ENCODE data around the gene PIGBOS1. TPM values are rescaled to one million over a fixed set of nuclear protein-coding genes. Genes with fewer than 3 reads are reported as not detected.

The PIGBOS1 gene, protein sequence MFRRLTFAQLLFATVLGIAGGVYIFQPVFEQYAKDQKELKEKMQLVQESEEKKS
- polyA plus RNA-seq (ENCODE audit: insufficient read length in 4 of 4), result 10 to 100 TPM; 11.1 to 17.1 (median 15.9) TPM

DNA sequence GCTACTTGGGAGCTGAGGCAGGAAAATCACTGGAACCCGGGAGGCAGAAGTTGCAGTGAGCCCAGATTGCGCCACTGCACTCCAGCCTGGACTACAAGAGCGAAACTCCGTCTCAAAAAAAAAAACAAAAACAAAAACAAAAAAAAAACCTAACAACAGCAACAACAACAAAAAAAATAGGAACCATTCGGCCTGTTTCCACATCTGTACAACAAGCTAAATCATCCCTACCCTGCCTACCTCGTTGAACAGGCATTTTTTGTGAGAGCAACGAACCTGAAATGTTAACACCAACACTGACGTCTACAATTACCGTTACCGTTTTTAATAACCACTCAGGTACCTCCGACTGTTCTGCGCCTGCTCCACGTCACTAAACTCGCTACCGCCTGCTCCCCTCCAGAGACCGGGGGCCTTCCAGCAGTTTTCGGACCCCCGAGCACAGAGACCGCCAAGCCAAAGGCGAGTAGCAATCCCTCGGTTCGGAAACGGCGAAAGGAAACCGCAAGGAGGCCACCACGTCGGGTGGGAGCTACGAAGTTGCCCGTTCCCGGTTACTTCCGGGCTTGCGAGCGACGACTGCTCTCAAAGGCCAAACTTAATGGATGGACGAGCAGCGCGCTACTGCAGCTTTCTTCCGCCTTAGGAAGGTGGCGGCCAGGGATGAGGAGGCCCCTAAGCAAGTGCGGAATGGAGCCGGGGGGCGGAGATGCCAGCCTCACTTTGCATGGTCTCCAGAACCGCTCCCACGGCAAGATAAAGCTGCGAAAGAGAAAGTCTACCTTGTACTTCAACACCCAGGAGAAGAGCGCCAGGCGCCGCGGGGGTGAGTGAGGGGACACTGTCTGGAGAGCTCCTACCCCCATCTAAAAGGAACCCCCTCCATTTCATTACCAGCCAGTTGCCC, at the start of gene PIGBOS1, which contains the start of gene PIGB:
Gene PIGBOS1, minus strand, starts transcription at position 536 of the 907 bp plus-strand sequence. CDS start 1,331 bp downstream, outside the sequence.
Gene PIGB, plus strand, starts transcription at position 635 of the 907 bp plus-strand sequence. Its CDS starts 29 bp downstream, at position 664.
- DNase-seq (ENCODE audit: low read depth in 4 of 4, low spot score in 3 of 4), result peak; percentile 83 to 87 (median 84)

DNA sequence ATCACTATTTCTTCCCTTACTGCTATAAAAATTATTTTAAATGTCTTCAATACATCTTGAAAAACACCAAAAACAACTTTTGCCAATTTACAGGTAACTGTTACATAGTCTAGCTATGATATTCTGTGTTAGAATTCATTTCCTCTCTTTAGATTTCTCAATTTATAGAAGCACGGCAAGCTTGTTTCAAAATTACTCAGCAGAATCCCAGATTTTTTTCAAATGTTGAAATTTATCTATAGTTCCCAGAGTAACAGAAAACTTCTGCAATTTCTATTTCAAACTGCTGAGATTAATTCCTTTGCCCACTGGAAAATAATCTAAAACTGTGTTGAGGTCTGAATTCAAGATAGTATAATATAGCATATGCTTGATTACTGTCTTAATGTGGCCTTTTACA, 48.1 kb upstream of the PIGBOS1 start:
- DNase-seq (ENCODE audit: low read depth in 4 of 4, low spot score in 3 of 4), result no peak

DNA sequence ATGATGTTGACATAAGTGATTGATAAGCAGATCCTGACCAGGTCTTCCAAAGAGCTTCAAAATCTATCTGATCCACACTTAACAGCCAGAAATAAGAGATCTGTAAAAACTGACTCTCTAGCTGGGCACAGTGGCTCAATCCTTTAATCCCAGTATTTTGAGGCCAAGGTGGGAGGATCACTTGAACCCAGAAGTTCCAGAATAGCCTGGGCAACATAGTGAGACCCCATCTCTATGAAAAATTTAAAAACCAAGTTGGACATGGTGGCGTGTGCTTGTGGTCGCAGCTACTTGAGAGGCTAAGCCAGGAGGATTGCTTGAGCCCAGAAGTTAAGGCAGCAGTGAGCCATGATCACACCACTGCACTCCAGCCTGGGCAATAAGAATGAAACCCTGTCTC, 43.7 kb upstream of the PIGBOS1 start:
- DNase-seq (ENCODE audit: low read depth in 4 of 4, low spot score in 3 of 4), result no peak

DNA sequence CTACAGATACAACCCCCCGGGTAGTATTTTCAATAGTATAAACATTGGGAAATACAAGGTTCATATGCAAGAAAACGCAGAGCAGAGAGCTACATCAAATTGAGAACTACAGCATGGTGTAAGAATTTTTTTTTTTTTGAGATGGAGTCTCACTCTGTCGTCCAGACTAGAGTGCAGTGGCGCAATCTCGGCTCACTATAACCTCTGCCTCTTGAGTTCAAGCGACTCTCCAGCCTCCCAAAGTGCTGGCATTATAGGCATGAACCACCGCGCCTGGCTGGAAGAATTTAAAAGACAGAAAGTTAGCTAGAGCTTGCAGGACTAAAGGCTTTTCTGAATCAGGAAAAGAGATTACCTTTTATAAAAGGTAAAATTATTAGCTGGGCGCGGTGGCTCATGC, 42.1 kb upstream of the PIGBOS1 start:
- DNase-seq (ENCODE audit: low read depth in 4 of 4, low spot score in 3 of 4), result no peak

DNA sequence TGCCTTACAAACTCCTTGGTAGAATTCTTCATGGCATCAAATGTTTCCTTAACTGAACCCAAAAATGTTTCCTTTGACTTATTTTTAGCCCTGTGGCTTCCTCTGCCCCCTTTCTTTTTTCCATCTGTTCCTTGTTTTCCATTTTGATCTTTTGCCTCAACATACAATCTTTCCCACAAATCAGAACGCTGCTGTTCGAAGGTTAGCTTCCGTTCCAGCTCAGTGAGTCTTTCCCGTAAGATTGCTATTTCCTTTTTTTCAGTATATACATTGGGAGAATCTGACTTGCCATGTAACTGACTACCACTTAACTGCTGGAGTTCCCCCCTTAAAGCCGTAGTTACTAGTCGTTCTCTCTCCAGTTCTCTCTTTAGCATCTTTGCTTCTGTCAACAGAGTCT, 41.3 kb upstream of the PIGBOS1 start:
- DNase-seq (ENCODE audit: low read depth in 4 of 4, low spot score in 3 of 4), result peak in 1 of 4 donors; percentile 20

DNA sequence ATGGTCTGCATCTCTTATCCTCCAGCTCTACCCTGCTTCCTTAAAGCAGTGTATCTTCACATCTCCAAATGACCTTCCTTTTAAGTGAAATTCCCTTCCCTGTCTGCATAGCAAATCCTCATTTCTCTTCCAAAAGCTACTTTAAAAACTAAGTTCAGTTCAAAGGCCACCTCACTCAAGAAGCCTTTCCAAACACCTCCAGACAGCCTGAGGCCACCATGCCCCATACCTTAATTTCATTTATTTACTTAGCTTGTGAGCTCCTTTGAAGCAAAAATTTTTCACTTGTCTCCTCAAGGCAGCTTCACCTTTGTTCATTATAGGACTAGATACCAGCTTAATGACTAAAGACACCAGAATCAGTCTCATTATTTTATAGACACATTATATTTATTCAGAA, 39.5 kb upstream of the PIGBOS1 start:
- DNase-seq (ENCODE audit: low read depth in 4 of 4, low spot score in 3 of 4), result no peak

DNA sequence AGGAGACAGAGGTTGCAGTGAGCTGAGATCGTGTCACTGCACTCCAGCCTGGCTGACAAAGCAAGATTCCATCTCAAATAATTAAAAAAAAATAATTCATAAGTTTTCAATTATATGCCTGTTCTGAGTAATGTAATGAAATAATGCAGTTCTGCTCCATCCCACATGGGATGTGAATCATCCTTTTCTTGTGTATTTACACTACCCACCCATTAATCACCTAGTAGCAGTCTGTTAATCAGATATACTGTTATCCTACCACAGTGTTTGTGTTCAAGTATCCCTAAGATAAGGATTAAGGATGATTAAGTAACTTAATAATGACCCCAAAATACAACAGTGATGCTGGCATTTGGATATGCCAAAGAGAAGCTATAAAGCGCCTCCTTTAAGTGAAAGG, 38.9 kb upstream of the PIGBOS1 start:
- DNase-seq (ENCODE audit: low read depth in 4 of 4, low spot score in 3 of 4), result no peak

DNA sequence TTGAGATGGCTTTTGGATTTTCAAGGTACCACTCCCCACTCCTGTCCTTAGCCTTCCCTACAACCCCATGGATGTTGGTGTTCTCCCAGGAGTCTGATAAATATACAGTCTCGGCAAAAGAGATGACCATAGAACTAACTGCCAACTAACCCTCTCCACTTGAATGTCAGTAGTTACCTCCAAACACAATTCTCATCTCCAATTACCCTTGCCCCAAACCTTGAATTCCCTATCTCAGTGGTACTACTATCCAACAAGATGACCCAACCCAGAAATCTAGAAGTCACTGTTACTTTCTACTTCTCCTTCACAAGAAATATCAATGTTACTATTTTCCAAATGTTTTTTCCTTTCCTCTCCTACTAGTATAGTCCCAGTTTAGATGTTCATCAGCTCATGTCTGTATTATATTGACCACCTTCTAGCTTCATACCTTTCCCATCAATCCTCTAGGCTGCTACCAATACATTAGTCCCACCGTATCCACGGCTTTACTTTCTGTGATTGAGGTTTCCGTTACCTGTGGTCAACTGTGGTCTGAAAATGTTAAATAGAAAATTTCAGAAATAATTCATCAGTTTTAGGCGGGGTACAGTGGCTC, 38.2 kb upstream of the PIGBOS1 start:
- no peak for DNase-seq (ENCODE audit: low read depth in 4 of 4, low spot score in 3 of 4)

DNA sequence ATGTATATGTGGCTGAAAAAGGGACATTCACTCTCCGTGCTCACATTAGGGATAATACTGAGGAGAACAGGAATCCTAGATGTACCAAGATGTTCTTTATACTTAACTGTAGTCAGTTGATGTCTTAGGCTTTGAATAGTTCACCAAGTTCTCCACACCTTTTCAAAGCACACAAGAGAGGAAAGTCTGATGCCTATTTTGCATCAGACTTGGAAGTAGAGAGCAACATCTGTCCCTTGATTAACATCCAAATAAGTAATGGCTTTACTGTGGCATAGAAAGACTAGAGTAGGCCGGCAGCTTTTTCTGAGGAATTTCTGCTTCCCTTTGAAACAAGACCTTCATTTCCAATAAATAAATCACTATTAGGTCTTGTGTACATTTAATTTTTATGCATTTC, 34.1 kb upstream of the PIGBOS1 start:
- no peak for DNase-seq (ENCODE audit: low read depth in 4 of 4, low spot score in 3 of 4)

DNA sequence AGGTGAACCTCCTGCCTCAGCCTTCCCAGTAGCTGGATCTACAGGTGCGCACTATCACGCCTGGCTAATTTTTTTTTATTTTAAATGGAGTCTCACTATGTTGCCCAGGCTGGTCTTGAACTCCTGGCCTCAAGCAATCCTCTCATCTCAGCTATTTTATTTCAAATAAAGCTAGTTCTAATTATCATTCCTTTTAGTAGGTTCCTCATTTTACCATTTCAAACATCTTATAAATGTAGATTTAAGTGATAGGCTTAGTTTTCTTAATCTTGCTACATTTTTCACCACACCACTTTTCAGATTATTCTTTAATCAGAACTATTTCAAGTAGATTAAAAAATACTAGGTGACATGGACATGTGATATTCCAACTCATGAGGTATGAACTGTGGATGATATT, 30.4 kb upstream of the PIGBOS1 start:
- DNase-seq (ENCODE audit: low read depth in 4 of 4, low spot score in 3 of 4), result no peak

DNA sequence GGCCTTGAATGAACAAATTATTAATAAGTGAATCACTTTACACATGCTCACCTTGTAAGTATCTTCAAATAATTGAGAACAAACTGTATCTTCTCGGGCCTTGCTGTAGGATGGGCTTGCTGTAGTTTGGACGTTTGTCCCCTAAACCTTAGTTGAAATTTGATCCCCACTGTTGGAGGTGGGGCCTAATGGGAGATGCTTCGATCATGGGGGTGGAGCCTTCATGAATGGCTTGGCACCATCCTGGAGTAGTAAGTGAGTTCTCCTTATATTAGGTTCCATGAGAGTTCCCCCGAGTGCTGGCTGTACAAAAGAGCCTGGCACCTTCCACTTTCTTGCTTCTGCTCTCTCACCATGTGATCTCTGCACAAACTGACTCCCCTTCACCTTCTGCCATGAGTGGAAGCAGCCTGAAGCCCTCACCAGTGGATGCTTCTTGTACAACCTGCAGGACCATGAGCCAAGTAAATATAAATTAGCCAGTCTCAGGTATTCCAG, 29.4 kb upstream of the PIGBOS1 start:
- no peak for DNase-seq (ENCODE audit: low read depth in 4 of 4, low spot score in 3 of 4)

DNA sequence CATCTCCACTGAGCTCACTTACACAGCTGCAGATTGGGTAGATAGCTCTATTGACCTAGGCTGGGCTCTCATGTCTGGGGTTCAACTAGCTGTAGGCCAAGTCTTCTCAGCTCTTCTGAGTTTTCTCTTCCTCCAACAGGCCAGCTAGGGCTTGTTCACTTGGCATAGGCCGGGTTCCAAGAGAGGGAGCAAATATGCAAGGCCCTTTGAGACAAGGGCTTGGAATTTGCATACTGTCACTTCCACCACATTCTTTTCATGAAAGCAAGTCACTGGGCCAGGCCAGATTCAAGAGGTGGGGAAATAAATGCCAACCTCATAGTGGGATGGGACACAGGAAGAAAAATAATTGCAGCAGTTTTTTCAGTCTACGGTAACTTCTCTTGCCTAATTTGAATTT, 25.3 kb upstream of the PIGBOS1 start:
- DNase-seq (ENCODE audit: low read depth in 4 of 4, low spot score in 3 of 4), result no peak

DNA sequence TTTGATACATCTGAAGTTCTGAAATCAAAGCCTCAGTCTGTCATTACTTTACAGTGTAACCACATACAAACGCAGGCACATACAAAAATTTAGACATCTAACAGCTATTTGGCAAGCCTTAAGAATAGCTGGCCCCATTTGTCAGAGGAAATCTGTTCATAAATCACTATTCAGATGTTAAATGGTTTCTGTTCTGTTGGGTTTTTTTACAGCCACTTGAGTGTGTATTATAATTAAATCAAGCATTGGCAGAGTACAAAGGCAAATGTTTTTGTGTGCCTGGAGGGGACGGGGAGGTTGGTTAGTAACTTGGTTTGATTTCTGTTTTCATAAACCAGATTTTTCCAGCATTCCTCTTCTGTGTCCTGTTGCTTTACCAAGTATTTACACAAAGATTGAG, 24.2 kb upstream of the PIGBOS1 start:
- DNase-seq (ENCODE audit: low read depth in 4 of 4, low spot score in 3 of 4), result no peak

DNA sequence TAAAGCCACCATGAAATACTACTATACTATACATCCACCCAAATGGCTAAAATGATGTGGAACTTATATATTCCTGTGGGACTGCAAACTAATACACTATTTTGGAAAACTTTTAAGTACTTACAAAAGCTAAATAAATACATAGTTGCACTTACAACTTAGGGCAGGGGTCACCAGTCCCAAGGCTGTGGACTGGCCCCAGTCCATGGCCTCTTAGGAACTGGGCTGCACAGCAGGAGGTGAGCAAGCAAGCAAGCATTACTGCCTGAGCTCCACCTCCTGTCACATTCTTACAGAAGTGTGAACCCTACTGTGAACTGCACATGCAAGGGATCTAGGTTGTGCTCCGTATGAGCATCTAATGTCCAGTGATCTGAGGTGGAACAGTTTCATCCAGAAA, 18.2 kb upstream of the PIGBOS1 start:
- DNase-seq (ENCODE audit: low read depth in 4 of 4, low spot score in 3 of 4), result no peak

DNA sequence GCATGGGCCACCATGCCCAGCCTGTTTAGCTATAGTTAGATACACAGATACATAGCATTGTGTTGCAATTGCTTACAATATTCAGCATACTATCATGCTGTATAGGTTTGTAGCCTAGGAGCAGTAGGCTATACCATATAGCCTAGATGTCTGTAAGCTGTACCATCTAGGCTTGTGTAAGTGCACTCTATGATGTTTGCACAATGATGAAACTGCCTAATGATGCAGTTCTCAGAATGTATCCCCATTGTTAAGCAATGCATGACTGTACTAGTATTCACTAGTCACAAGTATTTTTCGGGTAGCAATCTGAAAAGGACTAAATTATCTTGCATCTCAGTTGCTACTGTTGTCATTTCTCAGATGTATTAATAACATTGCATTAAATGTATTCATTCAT, 16.1 kb upstream of the PIGBOS1 start:
- no peak for DNase-seq (ENCODE audit: low read depth in 4 of 4, low spot score in 3 of 4)

DNA sequence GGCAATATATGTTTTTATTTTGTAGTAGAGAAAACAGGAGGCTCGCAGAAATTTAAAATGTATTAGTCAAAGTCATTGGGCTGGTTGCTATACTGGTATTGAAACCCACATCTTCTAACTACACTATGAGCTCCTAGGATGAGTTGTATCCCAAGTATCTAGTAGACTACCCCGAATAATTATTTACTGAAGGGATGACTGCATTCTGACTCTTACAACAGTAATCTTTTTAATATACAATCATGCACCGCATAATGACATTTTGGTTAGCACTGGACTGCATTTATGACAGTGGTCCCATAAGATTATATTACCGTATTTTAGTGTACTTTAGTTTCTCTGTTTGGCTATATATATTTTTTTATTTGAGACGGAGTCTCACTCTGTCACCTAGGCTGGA, 15.4 kb upstream of the PIGBOS1 start:
- no peak for DNase-seq (ENCODE audit: low read depth in 4 of 4, low spot score in 3 of 4)

DNA sequence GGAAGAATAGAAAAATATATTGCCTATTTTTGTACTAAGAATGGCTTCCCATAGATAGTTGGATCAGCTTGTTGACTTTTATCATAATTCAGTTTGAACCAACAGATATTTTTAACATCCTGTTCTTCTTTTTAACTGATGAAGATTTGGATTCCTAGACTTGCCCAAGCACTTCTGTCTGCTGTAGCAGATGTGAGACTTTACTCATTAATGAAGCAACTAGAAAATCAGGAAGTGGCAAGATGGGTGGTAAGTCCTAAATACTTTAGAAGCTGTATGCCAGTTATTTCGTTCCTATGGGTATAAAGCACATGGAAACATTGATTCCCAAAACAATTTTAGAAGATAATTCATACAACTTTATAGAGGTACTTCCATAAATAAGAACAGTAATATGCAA, 8.5 kb upstream of the PIGBOS1 start:
- no peak for DNase-seq (ENCODE audit: low read depth in 4 of 4, low spot score in 3 of 4)

DNA sequence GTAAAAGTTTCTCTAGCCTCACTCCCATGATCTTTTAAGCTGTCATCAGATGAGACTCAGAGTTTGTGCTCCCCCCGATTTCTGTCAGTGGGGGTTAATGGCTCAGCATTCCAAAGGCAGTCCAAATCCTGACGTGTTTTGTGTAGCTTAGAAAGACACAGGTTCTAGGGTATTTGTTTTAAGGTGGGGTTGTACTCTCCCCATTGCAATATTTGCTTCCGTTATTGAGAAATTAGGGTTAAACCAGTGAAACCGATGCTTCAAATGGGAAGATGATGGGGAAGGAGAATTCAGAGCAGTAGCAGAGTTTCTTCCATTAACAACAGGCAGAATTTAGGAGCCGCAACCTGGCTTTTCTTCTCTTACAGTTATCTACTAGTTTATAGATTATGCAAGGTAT, 3.5 kb upstream of the PIGBOS1 start:
- no peak for DNase-seq (ENCODE audit: low read depth in 4 of 4, low spot score in 3 of 4)

DNA sequence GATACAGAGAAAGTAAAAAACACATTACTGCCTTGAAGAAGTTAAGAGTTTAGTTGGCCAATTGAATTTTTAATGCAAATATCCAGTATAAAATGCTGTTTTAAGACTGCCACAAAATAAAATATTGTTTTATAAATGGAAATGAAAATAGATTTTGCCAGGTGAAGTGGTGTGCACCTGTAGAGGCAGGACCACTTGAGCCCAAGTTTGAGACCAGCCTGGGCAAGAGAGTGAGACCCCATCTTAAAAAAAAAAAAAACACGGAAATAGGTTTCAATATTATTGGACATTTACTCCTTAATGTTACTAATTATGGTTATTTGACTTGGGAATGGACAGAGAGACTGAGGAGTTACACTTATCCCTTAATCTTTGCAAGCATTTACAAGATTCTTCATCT, 2.0 kb upstream of the PIGBOS1 start:
- DNase-seq (ENCODE audit: low read depth in 4 of 4, low spot score in 3 of 4), result no peak

DNA sequence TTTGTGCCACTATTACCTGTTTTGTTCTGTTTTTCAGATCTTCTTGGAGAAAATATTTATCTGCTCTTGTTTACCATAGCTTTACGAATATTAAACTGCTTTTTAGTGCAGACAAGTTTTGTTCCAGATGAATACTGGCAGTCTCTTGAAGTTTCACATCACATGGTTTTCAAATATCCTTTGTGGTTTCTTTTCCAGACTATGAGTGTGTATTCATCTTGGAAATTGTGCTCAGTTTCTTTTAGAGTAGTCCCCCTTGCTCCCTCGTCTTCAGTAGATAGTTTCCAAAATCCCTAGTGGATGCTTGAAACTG, 1.3 kb upstream of the PIGBOS1 start:
- no peak for DNase-seq (ENCODE audit: low read depth in 4 of 4, low spot score in 3 of 4)

DNA sequence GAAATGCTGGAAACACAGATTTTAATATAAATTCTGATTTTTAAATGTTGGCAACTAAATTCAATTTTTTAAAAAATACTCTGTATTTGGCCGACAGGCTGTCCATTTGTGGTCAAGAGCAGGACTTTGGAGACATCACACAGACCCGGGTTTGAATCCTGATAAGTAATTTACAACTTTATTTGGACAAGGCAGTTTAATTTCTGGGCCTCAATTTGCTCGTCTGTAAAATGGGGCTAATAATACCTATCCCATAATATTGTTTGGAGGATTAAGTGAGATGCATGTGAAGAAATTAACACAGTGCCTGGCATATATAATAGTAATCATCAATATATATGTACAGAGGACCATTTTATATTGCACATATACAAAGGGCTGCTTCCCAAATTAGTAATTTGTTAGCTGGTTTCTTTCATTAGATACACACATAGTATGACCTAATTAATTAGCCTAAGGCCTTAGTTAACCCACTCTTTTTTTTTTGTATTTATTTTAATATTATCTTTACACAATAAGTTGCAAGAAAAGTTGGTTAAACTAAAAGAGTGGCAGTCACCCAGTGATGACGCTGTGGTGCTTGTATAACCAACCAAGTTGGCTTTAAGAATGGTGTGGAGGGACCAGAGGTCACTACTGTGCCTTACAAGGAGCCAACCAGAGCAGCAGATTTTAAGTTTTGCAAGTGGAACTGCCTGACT, 764 bp upstream of the PIGBOS1 start:
- no peak for DNase-seq (ENCODE audit: low read depth in 4 of 4, low spot score in 3 of 4)
